Measurements from ENCODE around the gene PRRT1. TPM values are rescaled to one million over a fixed set of nuclear protein-coding genes. Genes with fewer than 3 reads are reported as not detected.
A peak's percentile ranks its signal among the peaks of the same experiment; 100 is the strongest.
"Not testable (repeated sequence)": the region's sequence is repeated elsewhere in the genome, so short reads cannot be mapped to it uniquely, and the experiment has no call there.

PRRT1 gene
- total RNA-seq, 1 donor from 2014 or later: 2.1 TPM

DNA sequence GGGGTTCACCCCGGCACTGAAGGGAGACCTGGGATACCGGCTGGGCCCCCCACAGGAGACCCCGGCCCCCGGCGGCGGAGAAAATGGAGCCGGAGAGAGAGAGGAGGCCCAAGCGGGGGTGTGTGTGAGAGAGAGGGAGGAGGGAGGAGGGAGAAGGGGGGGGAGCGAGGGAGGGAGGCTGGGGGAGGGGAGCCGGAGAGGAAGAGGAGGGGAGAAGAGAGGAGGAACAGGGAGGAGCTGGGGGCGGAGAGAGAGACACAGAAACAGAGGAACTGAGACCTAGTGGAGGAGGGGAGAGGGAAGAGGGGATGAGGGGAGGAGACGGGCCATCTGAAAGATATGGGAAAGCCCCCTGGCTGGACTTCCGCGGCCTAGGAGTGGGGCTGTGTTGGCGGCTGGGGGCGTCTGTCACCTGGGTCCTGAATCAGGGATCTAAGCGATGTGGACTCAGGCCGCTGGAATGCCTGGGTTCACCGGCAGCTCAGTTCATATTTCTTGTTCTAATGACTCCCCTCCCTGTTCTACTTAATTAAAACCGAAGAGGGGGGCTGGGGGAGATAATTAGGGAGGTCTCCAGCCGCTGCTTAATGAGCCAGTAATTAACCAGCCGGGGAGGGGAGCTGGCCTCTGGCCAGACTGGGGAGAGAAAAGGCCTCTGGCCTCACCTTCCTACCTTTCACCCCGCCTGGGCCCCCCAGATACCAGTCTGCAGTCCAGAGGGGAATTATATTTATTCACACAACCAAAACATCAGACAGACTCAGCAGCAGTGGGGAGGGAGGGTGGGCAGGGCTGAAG is 38.5 kb upstream of the PRRT1 start, which contains the start of gene PBX2:
PBX2 (minus strand) TSS at position 149 of the 798 bp plus-strand sequence. CDS start 287 bp downstream, outside the sequence.
- Mint-ChIP-seq H3K4me1 (ENCODE audit: unreplicated experiment) (peaks cover 75% of the 10 kb centered on the region), H3K36me3 (ENCODE audit: low read depth, unreplicated experiment) (peaks cover 30% of the 10 kb centered on the region), H3K9me3 (ENCODE audit: unreplicated experiment) (no peaks in the 10 kb centered on the region), H3K4me3 (ENCODE audit: unreplicated experiment) (peak within 1 kb of the TSS; percentile 100), H3K27ac (ENCODE audit: unreplicated experiment) (peak within 1 kb of the TSS; percentile 97), H3K27me3 (ENCODE audit: unreplicated experiment) (peaks cover 16% of the 10 kb centered on the region)
- TF ChIP-seq CTCF (IDR thresholded peaks at IDR 0.05; ENCODE audit: unreplicated experiment): no peak
- peak; percentile 58 for DNase-seq (ENCODE audit: low spot score)

DNA sequence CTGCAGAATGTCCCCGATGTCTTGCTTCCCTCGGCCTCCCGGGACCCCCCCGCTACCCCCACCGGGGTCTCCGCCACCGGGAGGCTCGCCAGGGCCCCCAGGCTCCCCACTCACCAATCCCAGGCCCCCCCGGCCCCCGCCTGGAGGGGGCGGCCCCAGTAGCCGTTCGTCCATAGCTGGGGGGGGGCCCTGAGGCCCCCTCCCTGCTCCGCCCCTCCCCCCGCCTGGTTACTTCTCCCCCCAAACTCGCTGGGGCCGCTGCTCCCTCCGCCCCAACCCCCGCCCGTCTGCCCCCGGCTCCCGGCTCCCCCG is 38.0 kb upstream of the PRRT1 start:
- Mint-ChIP-seq H3K9me3 (ENCODE audit: unreplicated experiment) (no peaks in the 10 kb centered on the region), H3K27me3 (ENCODE audit: unreplicated experiment) (peaks cover 16% of the 10 kb centered on the region), H3K4me1 (ENCODE audit: unreplicated experiment) (peaks cover 70% of the 10 kb centered on the region), H3K4me3 (ENCODE audit: unreplicated experiment) (peak overlapping the region; percentile 100), H3K36me3 (ENCODE audit: low read depth, unreplicated experiment) (peaks cover 27% of the 10 kb centered on the region), H3K27ac (ENCODE audit: unreplicated experiment) (no peak overlapping the region)
- no peak for DNase-seq (ENCODE audit: low spot score)
- no peak for TF ChIP-seq CTCF (IDR thresholded peaks at IDR 0.05; ENCODE audit: unreplicated experiment)

DNA sequence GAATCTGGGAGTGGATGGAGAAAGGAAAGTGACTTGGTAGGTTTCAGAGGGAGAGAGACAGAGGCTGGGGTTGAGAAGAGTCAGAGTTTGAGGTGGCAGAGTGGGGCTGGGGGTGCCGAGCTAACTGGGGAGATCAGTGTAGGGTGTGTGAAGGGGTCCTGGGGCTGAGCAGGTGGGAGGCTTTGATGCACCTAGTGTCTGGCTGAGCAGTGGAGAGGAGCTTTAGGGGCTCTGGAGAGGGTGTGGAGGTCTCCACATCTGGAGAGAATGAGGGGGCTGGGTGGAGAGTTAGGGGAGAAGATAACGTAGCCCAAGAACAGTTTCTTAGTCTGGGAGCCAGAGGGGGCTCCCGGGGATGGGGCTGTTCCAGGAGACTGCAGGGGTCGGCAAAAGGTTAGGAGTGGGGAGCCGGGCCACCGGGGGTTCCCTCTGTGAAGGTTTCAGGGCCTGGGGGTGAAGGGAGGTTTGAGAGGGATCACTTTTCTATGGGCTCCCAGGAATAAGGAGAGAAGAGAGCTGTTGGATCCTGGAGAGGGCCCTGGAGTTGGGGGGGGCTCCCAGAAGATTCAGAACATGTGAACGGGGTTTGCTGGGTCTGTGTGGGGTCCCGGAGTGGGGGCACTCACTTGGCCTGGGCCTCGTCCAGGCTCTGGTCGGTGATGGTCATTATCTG is 37.5 kb upstream of the PRRT1 start:
- peaks cover 68% of the 10 kb centered on the region for H3K4me1 Mint-ChIP-seq (ENCODE audit: unreplicated experiment)
- peaks cover 27% of the 10 kb centered on the region for H3K36me3 Mint-ChIP-seq (ENCODE audit: low read depth, unreplicated experiment)
- no peak for DNase-seq (ENCODE audit: low spot score)

DNA sequence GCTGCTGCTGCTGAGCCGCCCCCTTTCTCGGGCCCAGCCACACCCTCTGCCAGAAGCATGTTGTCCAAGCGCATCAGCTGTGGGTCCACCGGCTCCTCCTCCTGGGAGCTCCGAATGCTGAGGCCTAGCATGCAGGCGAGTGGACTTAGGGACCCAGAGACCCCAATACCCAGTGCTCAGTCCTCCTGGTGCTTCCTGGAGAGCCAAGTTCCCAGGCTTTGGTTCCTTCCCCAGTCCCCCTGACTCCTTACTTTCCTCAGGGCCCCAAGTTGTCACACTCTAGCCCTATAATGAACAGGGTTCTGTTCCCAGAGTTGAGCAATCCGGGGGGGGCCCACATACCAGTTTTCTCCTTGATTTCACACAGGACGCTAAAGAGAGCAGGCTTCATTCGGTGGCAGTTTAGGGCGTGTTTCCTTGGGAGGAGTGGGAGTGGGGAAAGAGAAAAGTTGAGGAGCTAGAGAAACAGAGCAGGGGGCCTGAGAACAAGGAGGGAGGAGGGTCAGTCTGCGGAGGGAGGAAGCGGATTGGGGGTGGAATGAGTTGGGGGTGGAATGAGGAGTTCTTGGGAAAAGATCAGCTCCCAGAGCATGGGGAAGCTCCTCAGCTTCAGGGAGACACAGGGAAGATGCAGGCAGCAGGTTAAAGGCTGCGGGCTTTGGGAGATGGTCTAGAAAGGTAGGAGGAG is 36.8 kb upstream of the PRRT1 start:
- Mint-ChIP-seq H3K4me1 (ENCODE audit: unreplicated experiment) (peaks cover 67% of the 10 kb centered on the region), H3K27me3 (ENCODE audit: unreplicated experiment) (peaks cover 16% of the 10 kb centered on the region), H3K27ac (ENCODE audit: unreplicated experiment) (peak overlapping the region; percentile 96), H3K9me3 (ENCODE audit: unreplicated experiment) (no peaks in the 10 kb centered on the region), H3K4me3 (ENCODE audit: unreplicated experiment) (peak overlapping the region; percentile 100), H3K36me3 (ENCODE audit: low read depth, unreplicated experiment) (peaks cover 27% of the 10 kb centered on the region)
- DNase-seq (ENCODE audit: low spot score): no peak
- no peak for TF ChIP-seq CTCF (IDR thresholded peaks at IDR 0.05; ENCODE audit: unreplicated experiment)

More for the DNA sequence above, 37.5 kb upstream of the PRRT1 start:
- Mint-ChIP-seq H3K27ac (ENCODE audit: unreplicated experiment) (peak overlapping the region; percentile 96), H3K9me3 (ENCODE audit: unreplicated experiment) (no peaks in the 10 kb centered on the region), H3K27me3 (ENCODE audit: unreplicated experiment) (peaks cover 16% of the 10 kb centered on the region), H3K4me3 (ENCODE audit: unreplicated experiment) (peak overlapping the region; percentile 100)
- no peak for TF ChIP-seq CTCF (IDR thresholded peaks at IDR 0.05; ENCODE audit: unreplicated experiment)

GRCh38 chr6:32187725-32188380 is 36.1 kb upstream of the PRRT1 start:
- Mint-ChIP-seq H3K27ac (ENCODE audit: unreplicated experiment) (peak overlapping the region; percentile 91), H3K4me3 (ENCODE audit: unreplicated experiment) (peak overlapping the region; percentile 100), H3K36me3 (ENCODE audit: low read depth, unreplicated experiment) (peaks cover 27% of the 10 kb centered on the region), H3K4me1 (ENCODE audit: unreplicated experiment) (peaks cover 62% of the 10 kb centered on the region), H3K27me3 (ENCODE audit: unreplicated experiment) (peaks cover 16% of the 10 kb centered on the region)
- DNase-seq (ENCODE audit: low spot score); H3K9me3 Mint-ChIP-seq (ENCODE audit: unreplicated experiment): not testable (repeated sequence)

All from endothelial cell (in vitro differentiated cells).